Neural cell (in vitro differentiated cells): ENCODE results near the gene BACE1-AS. TPM values are rescaled to one million over a fixed set of nuclear protein-coding genes. Genes with fewer than 3 reads are reported as not detected.

Source experiments
- H2AFZ ChIP-seq: fragments of 200-600, 300-800 bp; sonication (generic), shearing (Covaris generic); 2 replicates; pipeline ENCODE4 v1.6.0; 2014; ENCODE audit warnings: low read depth, mild to moderate bottlenecking, antibody characterized with exemption, low read length, moderate library complexity
- H3F3A ChIP-seq: fragments of 200-600 bp; shearing (Covaris generic); 2 replicates; pipeline ENCODE4 v1.6.1; 2016; ENCODE audit warnings: mild to moderate bottlenecking, moderate library complexity, mixed read lengths, antibody characterized with exemption, low read length; ENCODE audit not compliant: insufficient read depth, poor library complexity, severe bottlenecking
- H3K27ac ChIP-seq: fragments of 200-600, 300-800 bp; sonication (generic), shearing (Covaris generic); 2 replicates; pipeline ENCODE4 v1.5.1; 2014; ENCODE audit warnings: mild to moderate bottlenecking, low read length, moderate library complexity
- H3K27me3 ChIP-seq: fragments of 300-800, 200-600 bp; sonication (generic), shearing (Covaris generic); 2 replicates; pipeline ENCODE4 v1.6.0; 2014; ENCODE audit warnings: mild to moderate bottlenecking, low read depth, low read length, moderate library complexity; ENCODE audit not compliant: insufficient read depth
- H3K36me3 ChIP-seq: fragments of 300-800, 200-600 bp; sonication (generic), shearing (Covaris generic); 2 replicates; pipeline ENCODE4 v1.5.1; 2014; ENCODE audit warnings: mild to moderate bottlenecking, antibody characterized with exemption, low read length, moderate library complexity; ENCODE audit not compliant: insufficient read depth
- H3K4me2 ChIP-seq: fragments of 300-800, 200-600 bp; sonication (generic), shearing (Covaris generic); 2 replicates; pipeline ENCODE4 v1.6.0; 2014; ENCODE audit warnings: mild to moderate bottlenecking, low read length
- H3K4me3 ChIP-seq: fragments of 300-800, 200-600 bp; sonication (generic), shearing (Covaris generic); 2 replicates; pipeline ENCODE4 v1.5.1; 2014; ENCODE audit warnings: mild to moderate bottlenecking, low read length, moderate library complexity
- H3K79me2 ChIP-seq: fragments of 200-600 bp; shearing (Covaris generic); replicated peaks from 2 replicates; pipeline ENCODE4 v1.6.0; 2014; ENCODE audit warnings: mild to moderate bottlenecking, low read length, moderate library complexity; ENCODE audit not compliant: insufficient read depth
- H3K9ac ChIP-seq: fragments of 300-800, 200-600 bp; sonication (generic), shearing (Covaris generic); 2 replicates; pipeline ENCODE4 v1.6.1; 2016; ENCODE audit warnings: mild to moderate bottlenecking, low read length, mixed read lengths
- H3K9me2 ChIP-seq: fragments of 200-600 bp; shearing (Covaris generic); 2 replicates; pipeline ENCODE4 v1.6.1; 2016; ENCODE audit warnings: mild to moderate bottlenecking, low read length, mixed read lengths; ENCODE audit not compliant: insufficient read depth
- H3K9me3 ChIP-seq: fragments of 200-600, 300-800 bp; sonication (generic), shearing (Covaris generic); 2 replicates; pipeline ENCODE4 v1.6.1; 2016; ENCODE audit warnings: mild to moderate bottlenecking, mixed run types, low read length, moderate library complexity, mixed read lengths
- H4K20me1 ChIP-seq: fragments of 200-600 bp; shearing (Covaris generic); 2 replicates; pipeline ENCODE4 v1.6.1; 2016; ENCODE audit warnings: mild to moderate bottlenecking, mixed run types; ENCODE audit not compliant: insufficient read depth
- EP300 ChIP-seq: fragments of 450-650 bp; conservative IDR thresholded peaks from 2 replicates; pipeline ENCODE4 v1.6.1; 2014; ENCODE audit warnings: antibody characterized with exemption, mild to moderate bottlenecking, moderate library complexity; ENCODE audit not compliant: poor library complexity, severe bottlenecking
- EZH2 ChIP-seq: fragments of 200-600, 300-800 bp; shearing (Covaris generic), sonication (generic); IDR thresholded peaks from 2 replicates; pipeline ENCODE4 v1.6.1; 2014; ENCODE audit warnings: antibody characterized with exemption, low read length, borderline replicate concordance, mild to moderate bottlenecking; ENCODE audit not compliant: insufficient read depth, poor library complexity, severe bottlenecking
- MXI1 ChIP-seq: fragments of 450-650 bp; conservative IDR thresholded peaks from 2 replicates; pipeline ENCODE4 v1.6.1; 2014; ENCODE audit warnings: antibody characterized with exemption, mild to moderate bottlenecking; ENCODE audit not compliant: poor library complexity, severe bottlenecking
- POLR2AphosphoS5 ChIP-seq: IDR thresholded peaks from 2 replicates; pipeline ENCODE4 v1.6.1; 2012
- RAD21 ChIP-seq: fragments of 450-650 bp; conservative IDR thresholded peaks from 2 replicates; pipeline ENCODE4 v1.6.1; 2014; ENCODE audit warnings: antibody characterized with exemption, mild to moderate bottlenecking, moderate library complexity
- SMC3 ChIP-seq: fragments of 450-650 bp; conservative IDR thresholded peaks from 2 replicates; pipeline ENCODE4 v1.6.1; 2014; ENCODE audit warnings: antibody characterized with exemption, mild to moderate bottlenecking, moderate library complexity; ENCODE audit not compliant: poor library complexity
- TAF1 ChIP-seq: IDR thresholded peaks from 2 replicates; pipeline ENCODE4 v1.6.1; 2012; ENCODE audit warnings: low read depth
- polyA plus RNA-seq: library from polyadenylated mRNA; depleted of rRNA; stranded (reverse); fragments of >200 nt; gene quantifications from 2 replicates; pipeline ENCODE4 v1.2.3, GENCODE V29; 2014
- TF ChIP-seq, protein P1 (sequence below): fragments of 450-650 bp; IDR thresholded peaks from 2 replicates; pipeline ENCODE4 v1.5.1; 2014; ENCODE audit warnings: antibody characterized with exemption, mild to moderate bottlenecking, moderate library complexity; ENCODE audit not compliant: poor library complexity, severe bottlenecking
- TF ChIP-seq, protein P2 (sequence below): IDR thresholded peaks from 2 replicates; pipeline ENCODE4 v1.6.1; 2012; ENCODE audit warnings: borderline replicate concordance

Gene BACE1-AS
- polyA plus RNA-seq, 1 donor from 2014 or later = 3.8 TPM

DNA sequence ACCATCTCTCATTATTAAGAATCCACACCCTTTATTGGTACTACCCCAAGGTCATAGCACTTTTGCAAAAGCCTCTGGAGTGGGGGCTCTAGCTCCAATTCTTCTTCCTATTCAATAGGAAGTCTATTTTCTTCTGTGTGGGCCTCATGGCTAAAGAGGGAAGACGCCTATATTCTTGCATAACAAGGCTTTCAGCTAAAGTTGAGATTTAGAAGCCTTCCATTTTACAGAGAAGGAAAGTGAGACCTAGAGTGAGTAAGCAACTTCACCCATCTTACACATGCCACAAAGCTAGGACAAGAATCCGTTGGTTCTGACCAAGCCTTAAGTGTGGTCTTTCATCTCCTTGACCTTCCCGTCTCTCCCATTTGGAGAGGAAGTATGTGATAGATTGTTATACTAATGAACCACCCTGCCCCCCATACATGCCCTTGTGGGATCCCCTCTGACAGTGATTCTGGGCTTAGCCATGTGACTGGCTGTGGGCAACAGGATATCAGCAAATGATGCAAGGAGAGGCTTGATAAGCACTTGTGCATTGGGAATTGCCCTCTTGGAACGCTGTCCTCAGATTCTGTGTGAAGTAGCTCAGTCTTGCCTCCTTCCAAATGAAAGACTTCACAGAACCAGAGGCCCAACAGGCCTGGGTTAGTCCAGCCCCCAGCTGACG, 12.6 kb downstream of the BACE1-AS start:
- TF ChIP-seq SMC3 (no peak), RAD21 (no peak), POLR2AphosphoS5 (no peak), TAF1 (no peak), EZH2 (no peak), EP300 (no peak), MXI1 (no peak)
- TF ChIP-seq, protein P1, sequence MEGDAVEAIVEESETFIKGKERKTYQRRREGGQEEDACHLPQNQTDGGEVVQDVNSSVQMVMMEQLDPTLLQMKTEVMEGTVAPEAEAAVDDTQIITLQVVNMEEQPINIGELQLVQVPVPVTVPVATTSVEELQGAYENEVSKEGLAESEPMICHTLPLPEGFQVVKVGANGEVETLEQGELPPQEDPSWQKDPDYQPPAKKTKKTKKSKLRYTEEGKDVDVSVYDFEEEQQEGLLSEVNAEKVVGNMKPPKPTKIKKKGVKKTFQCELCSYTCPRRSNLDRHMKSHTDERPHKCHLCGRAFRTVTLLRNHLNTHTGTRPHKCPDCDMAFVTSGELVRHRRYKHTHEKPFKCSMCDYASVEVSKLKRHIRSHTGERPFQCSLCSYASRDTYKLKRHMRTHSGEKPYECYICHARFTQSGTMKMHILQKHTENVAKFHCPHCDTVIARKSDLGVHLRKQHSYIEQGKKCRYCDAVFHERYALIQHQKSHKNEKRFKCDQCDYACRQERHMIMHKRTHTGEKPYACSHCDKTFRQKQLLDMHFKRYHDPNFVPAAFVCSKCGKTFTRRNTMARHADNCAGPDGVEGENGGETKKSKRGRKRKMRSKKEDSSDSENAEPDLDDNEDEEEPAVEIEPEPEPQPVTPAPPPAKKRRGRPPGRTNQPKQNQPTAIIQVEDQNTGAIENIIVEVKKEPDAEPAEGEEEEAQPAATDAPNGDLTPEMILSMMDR = no peak
- TF ChIP-seq, protein P2, sequence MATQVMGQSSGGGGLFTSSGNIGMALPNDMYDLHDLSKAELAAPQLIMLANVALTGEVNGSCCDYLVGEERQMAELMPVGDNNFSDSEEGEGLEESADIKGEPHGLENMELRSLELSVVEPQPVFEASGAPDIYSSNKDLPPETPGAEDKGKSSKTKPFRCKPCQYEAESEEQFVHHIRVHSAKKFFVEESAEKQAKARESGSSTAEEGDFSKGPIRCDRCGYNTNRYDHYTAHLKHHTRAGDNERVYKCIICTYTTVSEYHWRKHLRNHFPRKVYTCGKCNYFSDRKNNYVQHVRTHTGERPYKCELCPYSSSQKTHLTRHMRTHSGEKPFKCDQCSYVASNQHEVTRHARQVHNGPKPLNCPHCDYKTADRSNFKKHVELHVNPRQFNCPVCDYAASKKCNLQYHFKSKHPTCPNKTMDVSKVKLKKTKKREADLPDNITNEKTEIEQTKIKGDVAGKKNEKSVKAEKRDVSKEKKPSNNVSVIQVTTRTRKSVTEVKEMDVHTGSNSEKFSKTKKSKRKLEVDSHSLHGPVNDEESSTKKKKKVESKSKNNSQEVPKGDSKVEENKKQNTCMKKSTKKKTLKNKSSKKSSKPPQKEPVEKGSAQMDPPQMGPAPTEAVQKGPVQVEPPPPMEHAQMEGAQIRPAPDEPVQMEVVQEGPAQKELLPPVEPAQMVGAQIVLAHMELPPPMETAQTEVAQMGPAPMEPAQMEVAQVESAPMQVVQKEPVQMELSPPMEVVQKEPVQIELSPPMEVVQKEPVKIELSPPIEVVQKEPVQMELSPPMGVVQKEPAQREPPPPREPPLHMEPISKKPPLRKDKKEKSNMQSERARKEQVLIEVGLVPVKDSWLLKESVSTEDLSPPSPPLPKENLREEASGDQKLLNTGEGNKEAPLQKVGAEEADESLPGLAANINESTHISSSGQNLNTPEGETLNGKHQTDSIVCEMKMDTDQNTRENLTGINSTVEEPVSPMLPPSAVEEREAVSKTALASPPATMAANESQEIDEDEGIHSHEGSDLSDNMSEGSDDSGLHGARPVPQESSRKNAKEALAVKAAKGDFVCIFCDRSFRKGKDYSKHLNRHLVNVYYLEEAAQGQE = no peak
- Histone ChIP-seq H3K36me3 (no peaks in the 10 kb centered on the region), H3K9ac (no peak overlapping the region), H4K20me1 (no peaks in the 10 kb centered on the region), H3K9me3 (no peaks in the 10 kb centered on the region), H2AFZ (no peak overlapping the region), H3K9me2 (no peaks in the 10 kb centered on the region), H3K27ac (no peak overlapping the region), H3F3A (no peaks in the 10 kb centered on the region), H3K4me3 (no peak overlapping the region), H3K79me2 (no peaks in the 10 kb centered on the region), H3K4me2 (no peak overlapping the region), H3K27me3 (no peaks in the 10 kb centered on the region)

DNA sequence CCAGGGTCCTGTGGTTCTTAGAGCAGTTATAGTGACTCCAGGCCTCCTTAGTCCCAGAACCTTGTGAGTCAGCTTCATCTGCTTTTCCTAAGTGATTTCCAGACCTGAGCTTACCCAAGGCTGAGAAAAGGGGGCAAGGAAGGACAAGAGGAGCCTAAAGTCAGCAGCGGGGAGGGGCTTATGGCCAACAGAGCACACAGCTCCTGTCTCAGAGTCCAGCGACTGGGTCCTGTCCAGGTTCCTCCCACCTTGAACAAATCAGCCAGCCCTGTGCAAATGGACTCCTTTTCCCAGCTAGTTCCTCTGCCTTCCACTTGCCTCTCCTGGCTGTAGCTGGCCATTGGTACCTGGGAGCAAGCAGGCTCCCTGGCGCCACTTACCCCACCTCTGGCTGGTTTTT, 14.0 kb downstream of the BACE1-AS start:
- Histone ChIP-seq H3F3A (no peaks in the 10 kb centered on the region), H3K9ac (no peak overlapping the region), H3K36me3 (no peaks in the 10 kb centered on the region), H3K79me2 (no peaks in the 10 kb centered on the region), H3K4me2 (no peak overlapping the region), H3K4me3 (no peak overlapping the region), H3K9me3 (no peaks in the 10 kb centered on the region), H3K27me3 (no peaks in the 10 kb centered on the region), H3K9me2 (no peaks in the 10 kb centered on the region), H4K20me1 (no peaks in the 10 kb centered on the region), H3K27ac (no peak overlapping the region), H2AFZ (no peak overlapping the region)
- TF ChIP-seq, protein P1 = no peak
- no peak for TF ChIP-seq POLR2AphosphoS5
- no peak for TF ChIP-seq TAF1
- TF ChIP-seq, protein P2 = no peak
- TF ChIP-seq RAD21 = no peak
- no peak for TF ChIP-seq EP300
- no peak for TF ChIP-seq SMC3
- TF ChIP-seq MXI1 = no peak
- no peak for TF ChIP-seq EZH2
